Colonic mucosa (tissue), 4 donors: ENCODE measurements around the gene KCNJ11. TPM values are rescaled to one million over a fixed set of nuclear protein-coding genes. Genes with fewer than 3 reads are reported as not detected.
A peak's percentile ranks its signal among the peaks of the same experiment; 100 is the strongest.

Experiments
- DNase-seq: peaks from one replicate; pipeline ENCODE4 v3.0.0-alpha.2; 2020
- H3K27ac ChIP-seq: fragments of 200-600 bp; one replicate; pipeline ENCODE4 v1.8.0; 2021
- H3K27me3 ChIP-seq: fragments of 200-600 bp; one replicate; pipeline ENCODE4 v1.8.0; 2021
- H3K36me3 ChIP-seq: fragments of 200-600 bp; one replicate; pipeline ENCODE4 v1.8.0; 2021
- H3K4me1 ChIP-seq: fragments of 200-600 bp; one replicate; pipeline ENCODE4 v1.8.0; 2021; ENCODE audit warnings: mild to moderate bottlenecking
- H3K4me3 ChIP-seq: fragments of 200-600 bp; one replicate; pipeline ENCODE4 v1.8.0; 2021
- H3K9ac ChIP-seq, 2 donors: one replicate each; pipeline ENCODE4 v1.7.0; 2013; ENCODE audit warnings: control low read depth in 2 of 2, low read depth in 2 of 2, low read length in 2 of 2
- H3K9me3 ChIP-seq: fragments of 200-600 bp; one replicate; pipeline ENCODE4 v1.8.0; 2021
- intact Hi-C: fragments of 100-400 bp; cut with DNase I; formaldehyde crosslinking; loops from one replicate; pipeline ENCODE4 v1.14.1; 2022
- total RNA-seq, 2 donors: library from RNA; stranded (reverse); fragmentation: NEBNext Ultra II Directional in 1 of 2; extraction: Animal tissue kit (Norgen Biotek cat#: 25700) in 1 of 2; gene quantifications; one replicate each; pipeline ENCODE4 v1.2.1, GENCODE V29; 2021
- TF ChIP-seq, protein P1 (sequence below): fragments of 200-600 bp; IDR thresholded peaks from one replicate; pipeline ENCODE4 v1.8.0; 2022; ENCODE audit warnings: antibody characterized with exemption, mild to moderate bottlenecking
- donor health status: healthy.
- donor health status: DM: no; HTN: no; CAD: no.
- donor health status: DM: no; HTN: no; CAD: no.

KCNJ11 gene
- total RNA-seq, 2 donors from 2014 or later = 1.4 to 2.9 TPM

DNA sequence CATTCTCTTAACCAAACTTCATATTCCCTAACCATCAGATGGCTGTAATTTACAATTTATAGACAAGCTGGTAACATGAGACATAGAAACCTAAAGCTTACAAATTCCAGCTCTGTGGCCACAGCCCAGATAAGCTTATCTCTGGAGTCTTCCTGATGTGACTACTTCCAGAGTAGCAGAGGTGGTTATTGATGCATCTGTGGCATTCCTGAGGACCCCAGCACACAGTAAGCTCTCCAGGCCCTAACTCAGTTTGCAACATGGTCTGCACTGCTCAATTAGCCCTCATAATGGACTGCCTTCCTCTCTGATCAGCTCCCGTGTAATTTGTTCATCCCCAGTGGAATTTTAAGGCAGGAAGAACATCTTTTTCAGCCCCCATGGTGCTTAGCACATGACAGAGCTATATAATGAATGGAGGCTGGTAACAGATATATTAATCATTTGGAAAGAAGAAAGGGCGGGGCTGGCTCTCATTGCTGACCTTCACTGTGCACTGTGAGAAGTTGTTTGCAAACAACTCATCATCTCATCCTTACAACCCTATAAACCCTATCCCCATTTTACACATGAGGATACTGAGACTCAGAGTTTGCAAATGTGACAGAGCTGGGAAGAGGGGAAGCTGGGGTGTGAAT is 30.1 kb upstream of the KCNJ11 start:
- no peaks in the 10 kb centered on the region for H3K36me3 ChIP-seq
- H3K4me3 ChIP-seq = no peak overlapping the region
- H3K27ac ChIP-seq = no peak overlapping the region
- DNase-seq = no peak
- H3K9ac ChIP-seq = no peak overlapping the region
- H3K27me3 ChIP-seq = no peaks in the 10 kb centered on the region
- TF ChIP-seq, protein P1, sequence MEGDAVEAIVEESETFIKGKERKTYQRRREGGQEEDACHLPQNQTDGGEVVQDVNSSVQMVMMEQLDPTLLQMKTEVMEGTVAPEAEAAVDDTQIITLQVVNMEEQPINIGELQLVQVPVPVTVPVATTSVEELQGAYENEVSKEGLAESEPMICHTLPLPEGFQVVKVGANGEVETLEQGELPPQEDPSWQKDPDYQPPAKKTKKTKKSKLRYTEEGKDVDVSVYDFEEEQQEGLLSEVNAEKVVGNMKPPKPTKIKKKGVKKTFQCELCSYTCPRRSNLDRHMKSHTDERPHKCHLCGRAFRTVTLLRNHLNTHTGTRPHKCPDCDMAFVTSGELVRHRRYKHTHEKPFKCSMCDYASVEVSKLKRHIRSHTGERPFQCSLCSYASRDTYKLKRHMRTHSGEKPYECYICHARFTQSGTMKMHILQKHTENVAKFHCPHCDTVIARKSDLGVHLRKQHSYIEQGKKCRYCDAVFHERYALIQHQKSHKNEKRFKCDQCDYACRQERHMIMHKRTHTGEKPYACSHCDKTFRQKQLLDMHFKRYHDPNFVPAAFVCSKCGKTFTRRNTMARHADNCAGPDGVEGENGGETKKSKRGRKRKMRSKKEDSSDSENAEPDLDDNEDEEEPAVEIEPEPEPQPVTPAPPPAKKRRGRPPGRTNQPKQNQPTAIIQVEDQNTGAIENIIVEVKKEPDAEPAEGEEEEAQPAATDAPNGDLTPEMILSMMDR = no peak
- no peaks in the 10 kb centered on the region for H3K9me3 ChIP-seq
- intact Hi-C loops = no loop called here
- no peaks in the 10 kb centered on the region for H3K4me1 ChIP-seq

DNA sequence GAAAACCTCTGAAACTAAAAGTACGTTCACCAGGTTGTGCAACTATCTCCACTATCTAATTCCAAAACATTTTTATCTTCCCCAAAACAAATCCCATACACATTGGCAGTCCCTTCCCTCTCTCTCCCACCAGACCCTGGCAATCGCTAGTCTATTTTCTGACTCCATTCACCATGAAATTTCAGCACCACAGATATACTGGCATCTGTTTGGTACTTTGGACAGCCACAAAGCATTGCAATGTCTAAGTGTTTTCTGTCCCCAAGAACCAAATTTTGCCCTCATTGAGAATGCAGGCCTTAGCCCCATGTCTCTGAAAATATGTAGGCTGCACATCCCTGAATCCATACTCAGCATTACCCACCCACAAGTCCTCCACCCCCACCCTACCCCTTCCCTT is 28.0 kb upstream of the KCNJ11 start:
- Histone ChIP-seq H3K4me3 (no peak overlapping the region), H3K9ac (no peak overlapping the region), H3K27ac (no peak overlapping the region), H3K9me3 (no peaks in the 10 kb centered on the region), H3K27me3 (no peaks in the 10 kb centered on the region), H3K36me3 (no peaks in the 10 kb centered on the region), H3K4me1 (no peaks in the 10 kb centered on the region)
- no peak for DNase-seq
- intact Hi-C loops = no loop called here
- TF ChIP-seq, protein P1 = no peak

DNA sequence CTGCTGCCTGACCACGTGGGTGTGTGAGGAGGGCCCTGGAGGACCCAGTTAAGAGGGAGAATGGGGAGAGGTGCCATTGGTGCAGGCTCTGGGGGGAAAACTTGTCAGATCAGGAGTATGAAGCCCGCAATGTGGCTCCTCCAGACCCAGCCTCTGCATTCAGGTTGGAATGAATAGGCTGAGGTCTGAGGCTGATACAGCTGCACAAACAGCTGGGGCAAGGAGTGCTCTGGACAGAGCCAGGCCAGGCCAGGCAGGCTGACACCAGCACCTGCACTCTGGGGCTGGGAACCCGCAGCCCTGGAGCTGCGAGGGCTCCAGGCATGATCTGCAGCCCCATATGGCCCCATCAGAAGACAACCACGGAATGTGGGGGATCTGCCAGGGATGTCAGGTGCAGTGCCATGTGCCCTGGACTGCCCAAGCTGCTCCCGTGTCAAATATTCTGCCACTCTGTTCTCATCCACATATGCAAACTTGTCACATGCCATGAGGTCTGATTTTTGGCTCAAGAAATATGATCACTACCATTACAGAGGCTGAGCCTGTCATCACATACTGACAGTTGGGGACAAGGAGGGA is 27.2 kb upstream of the KCNJ11 start:
- H3K9me3 ChIP-seq = no peaks in the 10 kb centered on the region
- no peaks in the 10 kb centered on the region for H3K4me1 ChIP-seq
- H3K27me3 ChIP-seq = no peaks in the 10 kb centered on the region
- no peak for DNase-seq
- no peak overlapping the region for H3K9ac ChIP-seq
- H3K4me3 ChIP-seq = no peak overlapping the region
- no peak overlapping the region for H3K27ac ChIP-seq
- intact Hi-C loops = no loop called here
- no peaks in the 10 kb centered on the region for H3K36me3 ChIP-seq
- TF ChIP-seq, protein P1 = no peak

DNA sequence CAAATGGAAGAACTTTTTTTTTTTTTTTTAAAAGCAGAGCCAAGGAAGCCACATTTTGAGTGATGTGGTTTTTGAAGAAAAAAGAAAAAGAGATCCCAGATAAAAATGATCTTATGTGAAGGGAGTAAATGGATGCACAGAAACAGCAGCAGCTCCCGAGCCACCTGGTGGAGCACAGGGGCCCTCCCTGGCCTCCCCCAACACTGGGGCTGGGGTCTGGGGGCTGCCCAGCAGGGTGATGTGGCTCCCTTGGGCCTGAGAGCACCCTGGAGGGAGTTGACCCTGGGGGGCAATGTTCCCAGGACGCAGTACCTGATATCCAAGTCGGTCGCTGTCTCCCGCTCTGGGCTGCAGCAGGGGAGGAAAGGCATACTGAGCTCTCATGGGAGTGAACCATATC is 26.5 kb upstream of the KCNJ11 start:
- intact Hi-C loops = no loop called here
- Histone ChIP-seq H3K36me3 (no peaks in the 10 kb centered on the region), H3K9ac (no peak overlapping the region), H3K4me3 (no peak overlapping the region), H3K9me3 (no peaks in the 10 kb centered on the region), H3K27me3 (no peaks in the 10 kb centered on the region), H3K27ac (no peak overlapping the region), H3K4me1 (no peaks in the 10 kb centered on the region)
- TF ChIP-seq, protein P1 = no peak
- no peak for DNase-seq

DNA sequence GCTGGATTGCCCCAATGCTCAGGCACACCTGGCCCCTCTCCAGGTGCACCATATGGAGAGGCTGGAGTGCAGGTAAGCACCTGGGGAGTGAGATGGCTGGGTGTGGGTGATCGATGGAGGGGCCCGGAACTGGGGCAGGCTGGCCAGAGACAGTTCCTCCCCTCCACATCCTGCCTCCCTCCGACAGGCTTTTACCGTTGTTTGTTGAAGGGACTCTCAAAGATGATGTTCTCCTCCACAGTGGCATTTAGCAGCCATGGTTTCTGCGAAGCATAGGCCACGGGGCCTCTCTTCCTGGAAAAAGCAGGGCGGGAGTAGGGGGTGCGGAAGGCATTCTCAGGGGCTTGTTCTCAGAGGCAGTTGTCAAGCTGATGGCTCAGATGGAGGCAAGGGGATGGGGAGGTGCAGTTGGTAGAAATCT is 25.9 kb upstream of the KCNJ11 start:
- Histone ChIP-seq H3K9me3 (no peaks in the 10 kb centered on the region), H3K27ac (no peak overlapping the region), H3K27me3 (no peaks in the 10 kb centered on the region), H3K36me3 (no peaks in the 10 kb centered on the region), H3K9ac (no peak overlapping the region), H3K4me3 (no peak overlapping the region), H3K4me1 (no peaks in the 10 kb centered on the region)
- intact Hi-C loops = no loop called here
- TF ChIP-seq, protein P1 = no peak
- DNase-seq = peak; percentile 45
